Measurements from ENCODE around the gene CALML4.
A peak's percentile ranks its signal among the peaks of the same experiment; 100 is the strongest.
"Not testable (repeated sequence)": the region's sequence is repeated elsewhere in the genome, so short reads cannot be mapped to it uniquely, and the experiment has no call there.

Gene CALML4

GRCh38 chr15:68204776-68205557 is at the start of gene CALML4:
Gene CALML4 (minus strand): TSS chr15:68205332. CDS start chr15:68205247, 85 bp downstream.
- peak; percentile 7 for DNase-seq

- DNase-seq, result peak; percentile 69
Measured at GRCh38 chr15:68252925-68253534, 47.9 kb upstream of the CALML4 start.

GRCh38 chr15:68249058-68249713 is 44.1 kb upstream of the CALML4 start:
- DNase-seq, result no peak

GRCh38 chr15:68244235-68244634 is 39.1 kb upstream of the CALML4 start:
- DNase-seq, result no peak

GRCh38 chr15:68241088-68241935 is 36.2 kb upstream of the CALML4 start:
- DNase-seq, result no peak

- no peak for DNase-seq
Measured at GRCh38 chr15:68239025-68239424, 33.9 kb upstream of the CALML4 start.

GRCh38 chr15:68235022-68235421 is 29.9 kb upstream of the CALML4 start:
- no peak for DNase-seq

- not testable (repeated sequence) for DNase-seq
Measured at GRCh38 chr15:68234520-68234919, 29.4 kb upstream of the CALML4 start.

GRCh38 chr15:68234060-68234459 is 28.9 kb upstream of the CALML4 start:
- no peak for DNase-seq

- no peak for DNase-seq
Measured at GRCh38 chr15:68232937-68233336, 27.8 kb upstream of the CALML4 start.

- DNase-seq, result no peak
Measured at GRCh38 chr15:68232449-68232848, 27.3 kb upstream of the CALML4 start.

- DNase-seq, result peak; percentile 1
Measured at GRCh38 chr15:68231102-68231818, 26.1 kb upstream of the CALML4 start.

GRCh38 chr15:68230157-68231100 is 25.3 kb upstream of the CALML4 start:
- peak; percentile 13 for DNase-seq

GRCh38 chr15:68229386-68230156 is 24.4 kb upstream of the CALML4 start, which contains the start of gene CLN6:
Gene CLN6 (minus strand): TSS chr15:68229728. CDS start chr15:68229584, 144 bp downstream.
- DNase-seq, result peak; percentile 75

GRCh38 chr15:68228971-68229385 is 23.8 kb upstream of the CALML4 start:
- DNase-seq, result peak; percentile 5

- no peak for DNase-seq
Measured at GRCh38 chr15:68228143-68228970, 23.2 kb upstream of the CALML4 start.

GRCh38 chr15:68227643-68228142 is 22.6 kb upstream of the CALML4 start:
- no peak for DNase-seq

GRCh38 chr15:68225442-68225841 is 20.3 kb upstream of the CALML4 start:
- DNase-seq, result not testable (repeated sequence)
